ENCODE measurements around the gene SLIT1.

SLIT1 gene

DNA sequence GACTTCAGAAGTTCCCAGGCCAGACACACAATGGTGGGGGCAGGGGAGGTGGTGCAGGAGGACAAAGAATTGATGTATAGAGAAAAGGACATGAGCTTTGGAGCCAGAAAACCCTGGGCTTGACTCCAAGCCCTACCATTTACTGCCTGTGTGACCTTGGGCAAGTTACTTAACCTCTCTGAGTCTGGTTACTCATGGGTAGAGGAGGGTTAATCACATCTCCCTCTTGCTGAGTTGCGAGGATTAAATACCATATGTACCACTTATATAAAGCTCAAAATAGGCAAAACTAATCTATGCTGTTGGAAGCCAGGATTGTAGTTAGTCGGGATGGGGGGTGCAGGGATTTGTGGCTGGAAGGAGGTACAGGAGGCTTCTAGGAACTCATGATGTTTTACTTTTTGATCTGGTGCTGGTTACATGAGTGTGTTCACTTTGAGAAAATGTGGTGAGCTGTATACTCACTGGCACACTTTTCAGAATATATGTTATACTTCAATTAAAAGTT, 106.8 kb downstream of the SLIT1 start:
- H2AFZ ChIP-seq (ENCODE audit: low read depth, low read length) = no peak overlapping the region
- no peaks in the 10 kb centered on the region for H3K9me3 ChIP-seq (ENCODE audit: control insufficient read depth, low read length)
- no peak overlapping the region for H3K4me2 ChIP-seq (ENCODE audit: low read length, poor library complexity, severe bottlenecking)
- H4K8ac ChIP-seq (ENCODE audit: low read length) = no peak overlapping the region
- no peaks in the 10 kb centered on the region for H3K4me1 ChIP-seq (ENCODE audit: control insufficient read depth, insufficient read depth, low read depth, low read length)
- no peak for DNase-seq
- H4K91ac ChIP-seq (ENCODE audit: low read length) = no peak overlapping the region
- no peaks in the 10 kb centered on the region for H3K79me1 ChIP-seq (replicated peaks; ENCODE audit: low read length, poor library complexity, severe bottlenecking)
- no peak overlapping the region for H2BK12ac ChIP-seq (ENCODE audit: low read length in 2 of 2)
- H3K9ac ChIP-seq (ENCODE audit: low read length) = no peak overlapping the region
- H3K14ac ChIP-seq (ENCODE audit: low read length in 2 of 2) = no peak overlapping the region
- no peaks in the 10 kb centered on the region for H3K36me3 ChIP-seq (ENCODE audit: control insufficient read depth in 1 of 2, insufficient read depth in 2 of 2, low read depth in 1 of 2, low read length in 2 of 2)
- H2AK5ac ChIP-seq (ENCODE audit: low read length, severe bottlenecking) = no peak overlapping the region
- WGBS = 81% methylated on average over 1 of the region's 2 CpGs
- H3K27ac ChIP-seq (ENCODE audit: low read length, poor library complexity, severe bottlenecking) = no peak overlapping the region
- no peak overlapping the region for H2BK120ac ChIP-seq (ENCODE audit: low read depth, low read length)
- H3K27me3 ChIP-seq (ENCODE audit: control insufficient read depth in 1 of 2, insufficient read depth in 1 of 2, low read length in 2 of 2) = peaks cover 85 to 87% of the 10 kb centered on the region in 2 experiments
- H3K4ac ChIP-seq (ENCODE audit: low read depth in 1 of 2, low read length in 2 of 2) = no peak overlapping the region
- H3K18ac ChIP-seq (ENCODE audit: low read depth in 1 of 2, low read length in 2 of 2) = no peak overlapping the region
- no peak overlapping the region for H3K23ac ChIP-seq (ENCODE audit: low read length in 2 of 2)
- H2BK5ac ChIP-seq (ENCODE audit: low read depth, low read length, poor library complexity, severe bottlenecking) = no peak overlapping the region
- H3K4me3 ChIP-seq (ENCODE audit: insufficient read depth in 1 of 2, low read depth in 1 of 2, low read length in 2 of 2) = no peak overlapping the region
- no peak overlapping the region for H2BK15ac ChIP-seq (ENCODE audit: low read depth, poor library complexity, severe bottlenecking)

- Histone ChIP-seq H4K91ac (ENCODE audit: low read length) (no peak overlapping the region), H3K9me3 (ENCODE audit: control insufficient read depth, low read length) (no peaks in the 10 kb centered on the region), H2BK5ac (ENCODE audit: low read depth, low read length, poor library complexity, severe bottlenecking) (no peak overlapping the region), H3K14ac (ENCODE audit: low read length in 2 of 2) (no peak overlapping the region), H3K4ac (ENCODE audit: low read depth in 1 of 2, low read length in 2 of 2) (no peak overlapping the region), H2AK5ac (ENCODE audit: low read length, severe bottlenecking) (no peak overlapping the region), H3K4me3 (ENCODE audit: insufficient read depth in 1 of 2, low read depth in 1 of 2, low read length in 2 of 2) (no peak overlapping the region), H3K4me2 (ENCODE audit: low read length, poor library complexity, severe bottlenecking) (no peak overlapping the region), H3K4me1 (ENCODE audit: control insufficient read depth, insufficient read depth, low read depth, low read length) (no peaks in the 10 kb centered on the region), H3K36me3 (ENCODE audit: control insufficient read depth in 1 of 2, insufficient read depth in 2 of 2, low read depth in 1 of 2, low read length in 2 of 2) (no peaks in the 10 kb centered on the region), H3K27ac (ENCODE audit: low read length, poor library complexity, severe bottlenecking) (no peak overlapping the region), H2BK12ac (ENCODE audit: low read length in 2 of 2) (no peak overlapping the region), H2AFZ (ENCODE audit: low read depth, low read length) (no peak overlapping the region), H2BK120ac (ENCODE audit: low read depth, low read length) (no peak overlapping the region), H3K9ac (ENCODE audit: low read length) (no peak overlapping the region), H3K27me3 (ENCODE audit: control insufficient read depth in 1 of 2, insufficient read depth in 1 of 2, low read length in 2 of 2) (peaks cover 86 to 87% of the 10 kb centered on the region in 2 experiments), H3K18ac (ENCODE audit: low read depth in 1 of 2, low read length in 2 of 2) (no peak overlapping the region), H4K8ac (ENCODE audit: low read length) (no peak overlapping the region), H3K79me1 (replicated peaks; ENCODE audit: low read length, poor library complexity, severe bottlenecking) (no peaks in the 10 kb centered on the region), H3K23ac (ENCODE audit: low read length in 2 of 2) (no peak overlapping the region), H2BK15ac (ENCODE audit: low read depth, poor library complexity, severe bottlenecking) (no peak overlapping the region)
- 76% methylated on average over 14 of the region's 14 CpGs for WGBS
- DNase-seq = no peak
Measured at GRCh38 chr10:97078261-97078937, 107.4 kb downstream of the SLIT1 start.

- Histone ChIP-seq H3K4me1 (ENCODE audit: control insufficient read depth, insufficient read depth, low read depth, low read length) (no peaks in the 10 kb centered on the region), H2BK120ac (ENCODE audit: low read depth, low read length) (no peak overlapping the region), H3K4ac (ENCODE audit: low read depth in 1 of 2, low read length in 2 of 2) (no peak overlapping the region), H3K4me2 (ENCODE audit: low read length, poor library complexity, severe bottlenecking) (no peak overlapping the region), H3K9ac (ENCODE audit: low read length) (no peak overlapping the region), H3K4me3 (ENCODE audit: insufficient read depth in 1 of 2, low read depth in 1 of 2, low read length in 2 of 2) (no peak overlapping the region), H3K23ac (ENCODE audit: low read length in 2 of 2) (no peak overlapping the region), H2BK12ac (ENCODE audit: low read length in 2 of 2) (no peak overlapping the region), H3K27me3 (ENCODE audit: control insufficient read depth in 1 of 2, insufficient read depth in 1 of 2, low read length in 2 of 2) (peaks cover 94 to 95% of the 10 kb centered on the region in 2 experiments), H2BK15ac (ENCODE audit: low read depth, poor library complexity, severe bottlenecking) (no peak overlapping the region), H3K36me3 (ENCODE audit: control insufficient read depth in 1 of 2, insufficient read depth in 2 of 2, low read depth in 1 of 2, low read length in 2 of 2) (no peaks in the 10 kb centered on the region), H3K79me1 (replicated peaks; ENCODE audit: low read length, poor library complexity, severe bottlenecking) (no peaks in the 10 kb centered on the region), H3K27ac (ENCODE audit: low read length, poor library complexity, severe bottlenecking) (no peak overlapping the region), H4K91ac (ENCODE audit: low read length) (no peak overlapping the region), H2AK5ac (ENCODE audit: low read length, severe bottlenecking) (no peak overlapping the region), H3K9me3 (ENCODE audit: control insufficient read depth, low read length) (no peaks in the 10 kb centered on the region), H3K14ac (ENCODE audit: low read length in 2 of 2) (no peak overlapping the region), H2BK5ac (ENCODE audit: low read depth, low read length, poor library complexity, severe bottlenecking) (no peak overlapping the region), H3K18ac (ENCODE audit: low read depth in 1 of 2, low read length in 2 of 2) (no peak overlapping the region), H2AFZ (ENCODE audit: low read depth, low read length) (no peak overlapping the region), H4K8ac (ENCODE audit: low read length) (no peak overlapping the region)
- no peak for DNase-seq
- 61% methylated on average over 5 of the region's 6 CpGs for WGBS
Measured at GRCh38 chr10:97076781-97077180, 109.0 kb downstream of the SLIT1 start.

GRCh38 chr10:97075961-97076525, 109.7 kb downstream of the SLIT1 start:
- no peak overlapping the region for H4K8ac ChIP-seq (ENCODE audit: low read length)
- H3K9ac ChIP-seq (ENCODE audit: low read length) = no peak overlapping the region
- H2AFZ ChIP-seq (ENCODE audit: low read depth, low read length) = no peak overlapping the region
- no peak overlapping the region for H3K18ac ChIP-seq (ENCODE audit: low read depth in 1 of 2, low read length in 2 of 2)
- no peak overlapping the region for H3K27ac ChIP-seq (ENCODE audit: low read length, poor library complexity, severe bottlenecking)
- H2BK15ac ChIP-seq (ENCODE audit: low read depth, poor library complexity, severe bottlenecking) = no peak overlapping the region
- H2AK5ac ChIP-seq (ENCODE audit: low read length, severe bottlenecking) = no peak overlapping the region
- H3K36me3 ChIP-seq (ENCODE audit: control insufficient read depth in 1 of 2, insufficient read depth in 2 of 2, low read depth in 1 of 2, low read length in 2 of 2) = no peaks in the 10 kb centered on the region
- H2BK120ac ChIP-seq (ENCODE audit: low read depth, low read length) = no peak overlapping the region
- H3K4me2 ChIP-seq (ENCODE audit: low read length, poor library complexity, severe bottlenecking) = no peak overlapping the region
- 44% methylated on average over 6 of the region's 7 CpGs for WGBS
- no peak overlapping the region for H3K14ac ChIP-seq (ENCODE audit: low read length in 2 of 2)
- no peak overlapping the region for H3K23ac ChIP-seq (ENCODE audit: low read length in 2 of 2)
- H2BK5ac ChIP-seq (ENCODE audit: low read depth, low read length, poor library complexity, severe bottlenecking) = no peak overlapping the region
- DNase-seq = no peak
- H4K91ac ChIP-seq (ENCODE audit: low read length) = no peak overlapping the region
- no peaks in the 10 kb centered on the region for H3K4me1 ChIP-seq (ENCODE audit: control insufficient read depth, insufficient read depth, low read depth, low read length)
- no peaks in the 10 kb centered on the region for H3K9me3 ChIP-seq (ENCODE audit: control insufficient read depth, low read length)
- peaks cover 95 to 97% of the 10 kb centered on the region in 2 experiments for H3K27me3 ChIP-seq (ENCODE audit: control insufficient read depth in 1 of 2, insufficient read depth in 1 of 2, low read length in 2 of 2)
- H3K4me3 ChIP-seq (ENCODE audit: insufficient read depth in 1 of 2, low read depth in 1 of 2, low read length in 2 of 2) = no peak overlapping the region
- no peaks in the 10 kb centered on the region for H3K79me1 ChIP-seq (replicated peaks; ENCODE audit: low read length, poor library complexity, severe bottlenecking)
- H2BK12ac ChIP-seq (ENCODE audit: low read length in 2 of 2) = no peak overlapping the region
- no peak overlapping the region for H3K4ac ChIP-seq (ENCODE audit: low read depth in 1 of 2, low read length in 2 of 2)

All from mesenchymal stem cell (in vitro differentiated cells and primary cell).